ENCODE measurements around the gene PHF19. TPM values are rescaled to one million over a fixed set of nuclear protein-coding genes. Genes with fewer than 3 reads are reported as not detected.
A peak's percentile ranks its signal among the peaks of the same experiment; 100 is the strongest.

Gene PHF19
- total and polyA plus RNA-seq, 10 donors, result 12.6 to 53.0 (median 36.7) TPM

GRCh38 chr9:120883608-120883996, 6.6 kb upstream of the PHF19 start:
- intact Hi-C loops (cut with DNase I; ENCODE audit: low total_unique reads), result no loop called here
- Histone ChIP-seq H3K27ac (no peak overlapping the region), H3K4me1 (peaks cover 0 to 38% (median 8%) of the 10 kb centered on the region in 6 donors), H3K27me3 (replicated peaks in 1 of 7) (no peaks in the 10 kb centered on the region), H3K9me3 (no peaks in the 10 kb centered on the region), H3K4me3 (no peak overlapping the region), H3K36me3 (no peaks in the 10 kb centered on the region)
- DNase-seq, result no peak
- 84 to 88% (median 86%) methylated on average over 3 of the region's 3 CpGs for WGBS, 5 donors
- no peak for TF ChIP-seq POLR2A (IDR thresholded peaks at IDR 0.05)
- no peak for TF ChIP-seq POLR2AphosphoS5 (IDR thresholded peaks at IDR 0.05)
- TF ChIP-seq CTCF (IDR thresholded peaks at IDR 0.05 in 8 of 11, conservative IDR thresholded peaks at IDR 0.05 in 3 of 11), result no peak

- H3K27ac ChIP-seq, result no peak overlapping the region
- WGBS, 5 donors, result 77 to 81% (median 79%) methylated on average over 10 of the region's 10 CpGs
- H3K4me1 ChIP-seq, result peaks cover 3 to 43% (median 14%) of the 10 kb centered on the region in 6 donors
- no peaks in the 10 kb centered on the region for H3K9me3 ChIP-seq
- H3K36me3 ChIP-seq, result no peaks in the 10 kb centered on the region
- DNase-seq, result no peak
- no peak overlapping the region for H3K4me3 ChIP-seq
- H3K27me3 ChIP-seq (replicated peaks in 1 of 7), result no peaks in the 10 kb centered on the region
- no peak for TF ChIP-seq POLR2AphosphoS5 (IDR thresholded peaks at IDR 0.05)
- TF ChIP-seq CTCF (IDR thresholded peaks at IDR 0.05 in 8 of 11, conservative IDR thresholded peaks at IDR 0.05 in 3 of 11), result no peak
- no peak for TF ChIP-seq POLR2A (IDR thresholded peaks at IDR 0.05)
- intact Hi-C loops (cut with DNase I; ENCODE audit: low total_unique reads), result no loop called here
These were observed 6.1 kb upstream of the PHF19 start for GRCh38 chr9:120882935-120883607.

DNA sequence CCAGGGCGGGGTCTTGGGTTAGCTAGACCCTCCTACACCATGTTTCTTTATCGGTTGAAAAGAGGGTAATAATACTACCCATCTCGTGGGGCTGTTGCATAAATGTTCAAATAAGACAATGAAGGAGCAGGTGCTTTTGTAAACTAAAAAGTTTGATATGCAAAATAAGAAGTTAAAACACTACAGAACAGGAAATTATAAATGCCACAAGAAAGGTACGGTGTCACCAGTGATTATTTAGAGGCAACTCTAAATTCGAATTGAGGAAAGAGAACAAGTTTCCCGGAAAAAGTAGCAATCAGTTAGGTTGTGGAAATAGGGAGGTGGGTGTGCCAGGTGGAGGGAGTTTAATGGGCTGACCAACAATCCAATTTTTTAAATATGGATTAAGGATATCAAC, 2.5 kb upstream of the PHF19 start:
- WGBS, 5 donors, result 49 to 60% (median 54%) methylated on average over 6 of the region's 6 CpGs

More for the DNA sequence above, 2.5 kb upstream of the PHF19 start:
- H3K27ac ChIP-seq, result peak overlapping the region in 6 of 8 donors; percentile 8 to 98 (median 93)
- no peaks in the 10 kb centered on the region for H3K9me3 ChIP-seq
- DNase-seq, result no peak
- intact Hi-C loops (cut with DNase I; ENCODE audit: low total_unique reads), result no loop called here
- no peak overlapping the region for H3K4me3 ChIP-seq
- H3K36me3 ChIP-seq, result peaks cover 0 to 2% (median 1%) of the 10 kb centered on the region in 6 donors
- TF ChIP-seq POLR2AphosphoS5 (IDR thresholded peaks at IDR 0.05), result no peak
- no peak for TF ChIP-seq CTCF (IDR thresholded peaks at IDR 0.05 in 8 of 11, conservative IDR thresholded peaks at IDR 0.05 in 3 of 11)
- TF ChIP-seq POLR2A (IDR thresholded peaks at IDR 0.05), result no peak
- peaks cover 15 to 74% (median 37%) of the 10 kb centered on the region in 6 donors for H3K4me1 ChIP-seq
- no peaks in the 10 kb centered on the region for H3K27me3 ChIP-seq (replicated peaks in 1 of 7)

All from spleen (tissue), 11 donors.